ENCODE measurements around the gene PALLD. TPM values are rescaled to one million over a fixed set of nuclear protein-coding genes. Genes with fewer than 3 reads are reported as not detected.

PALLD gene
- total RNA-seq, 2 experiments from 2014 or later: 1.5 to 3.7 TPM

DNA sequence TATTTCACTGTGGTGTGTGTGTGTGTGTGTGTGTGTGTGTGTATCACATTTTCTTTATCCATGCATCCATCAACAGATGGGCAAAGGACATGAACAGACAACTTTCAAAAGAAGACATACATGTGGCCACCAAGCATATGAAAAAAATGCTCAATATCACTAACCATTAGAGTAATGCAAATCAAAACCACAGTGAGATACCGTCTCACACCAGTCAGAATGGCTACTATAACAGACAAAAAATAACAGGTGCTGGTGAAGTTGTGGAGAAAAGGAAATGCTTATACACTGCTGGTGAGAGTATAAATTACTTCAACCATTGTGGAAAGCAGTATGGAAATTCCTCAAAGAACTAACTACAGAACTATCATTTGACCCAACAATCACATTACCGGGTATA is 83.4 kb downstream of the PALLD start:
- CTCF ChIA-PET: no interaction called here
- no peak for DNase-seq
- no peak overlapping the region for H3K4me3 Mint-ChIP-seq
- peaks cover 20% of the 10 kb centered on the region for H3K27me3 Mint-ChIP-seq
- no peak for ATAC-seq
- no peaks in the 10 kb centered on the region for H3K36me3 Mint-ChIP-seq
- H3K4me1 Mint-ChIP-seq: peaks cover 1% of the 10 kb centered on the region
- no peak overlapping the region for H3K27ac Mint-ChIP-seq
- H3K9me3 Mint-ChIP-seq (ENCODE audit: low read depth): no peaks in the 10 kb centered on the region

- H3K4me3 Mint-ChIP-seq: no peak overlapping the region
Observed at GRCh38 chr4:168584321-168584771, 87.5 kb downstream of the PALLD start.

GRCh38 chr4:168585168-168586091 is 88.6 kb downstream of the PALLD start:
- Mint-ChIP-seq H3K4me3 (no peak overlapping the region), H3K27ac (no peak overlapping the region), H3K27me3 (peaks cover 32% of the 10 kb centered on the region), H3K4me1 (peaks cover 1% of the 10 kb centered on the region), H3K36me3 (no peaks in the 10 kb centered on the region), H3K9me3 (ENCODE audit: low read depth) (no peaks in the 10 kb centered on the region)
- CTCF ChIA-PET: interaction anchor here (0.8 to 1.3 kb wide), 2 partner anchors 9 to 337 kb away, joined by 3 to 5 read pairs; no protein-coding TSS in a partner anchor
- peak; percentile 42 for DNase-seq
- ATAC-seq: peak; percentile 66

More at GRCh38 chr4:168584321-168584771, 87.5 kb downstream of the PALLD start:
- CTCF ChIA-PET: no interaction called here
- no peak for DNase-seq
- Mint-ChIP-seq H3K27ac (no peak overlapping the region), H3K4me1 (peaks cover 1% of the 10 kb centered on the region), H3K9me3 (ENCODE audit: low read depth) (no peaks in the 10 kb centered on the region), H3K27me3 (peaks cover 31% of the 10 kb centered on the region), H3K36me3 (no peaks in the 10 kb centered on the region)
- no peak for ATAC-seq

GRCh38 chr4:168586926-168587325 is 90.1 kb downstream of the PALLD start:
- Mint-ChIP-seq H3K4me3 (no peak overlapping the region), H3K27me3 (peaks cover 30% of the 10 kb centered on the region), H3K9me3 (ENCODE audit: low read depth) (no peaks in the 10 kb centered on the region), H3K36me3 (no peaks in the 10 kb centered on the region), H3K27ac (no peak overlapping the region), H3K4me1 (peaks cover 1% of the 10 kb centered on the region)
- no peak for DNase-seq
- CTCF ChIA-PET: interaction anchor here (1.3 kb wide), 1 partner anchor 11 kb away, joined by 5 read pairs; no protein-coding TSS in a partner anchor
- ATAC-seq: no peak

DNA sequence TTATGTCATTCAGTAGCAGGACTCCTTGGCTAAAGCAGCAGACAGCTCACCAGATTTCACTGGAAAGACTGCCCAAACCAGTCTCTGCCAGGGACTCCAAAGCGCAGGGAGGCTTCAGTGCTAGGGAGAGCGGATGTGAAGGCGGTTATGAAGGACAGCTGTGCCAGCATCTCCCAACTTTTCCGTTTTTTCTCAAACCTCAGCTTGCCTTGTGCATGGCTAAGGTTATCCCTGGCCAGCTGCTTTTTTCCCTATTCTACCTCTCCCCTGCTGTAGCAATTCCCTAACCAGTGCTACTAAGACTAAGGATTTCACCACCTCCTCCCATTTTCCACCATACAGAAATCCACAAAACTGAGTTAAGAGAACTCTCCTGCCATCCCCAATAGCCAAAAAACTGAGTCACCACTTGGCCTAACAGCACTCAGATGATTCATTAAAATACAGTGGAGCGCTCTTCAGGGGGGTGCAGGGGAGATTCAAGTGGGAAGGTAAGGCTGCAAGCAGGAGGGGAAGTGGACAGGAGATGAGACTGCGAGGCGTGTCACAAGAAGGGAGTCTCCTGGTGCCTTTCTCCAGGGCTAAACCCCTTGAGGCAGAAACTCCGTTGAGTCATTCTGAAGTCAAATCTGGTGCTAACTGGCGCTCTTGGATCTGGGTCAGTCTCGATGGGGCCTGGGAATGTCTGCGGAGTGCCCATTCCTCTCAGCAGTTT is 90.7 kb downstream of the PALLD start:
- DNase-seq (no peak), ATAC-seq (no peak)
- Mint-ChIP-seq H3K36me3 (no peaks in the 10 kb centered on the region), H3K27me3 (peaks cover 31% of the 10 kb centered on the region), H3K4me3 (no peak overlapping the region), H3K4me1 (peaks cover 1% of the 10 kb centered on the region), H3K27ac (no peak overlapping the region), H3K9me3 (ENCODE audit: low read depth) (no peaks in the 10 kb centered on the region)
- CTCF ChIA-PET: no interaction called here

DNA sequence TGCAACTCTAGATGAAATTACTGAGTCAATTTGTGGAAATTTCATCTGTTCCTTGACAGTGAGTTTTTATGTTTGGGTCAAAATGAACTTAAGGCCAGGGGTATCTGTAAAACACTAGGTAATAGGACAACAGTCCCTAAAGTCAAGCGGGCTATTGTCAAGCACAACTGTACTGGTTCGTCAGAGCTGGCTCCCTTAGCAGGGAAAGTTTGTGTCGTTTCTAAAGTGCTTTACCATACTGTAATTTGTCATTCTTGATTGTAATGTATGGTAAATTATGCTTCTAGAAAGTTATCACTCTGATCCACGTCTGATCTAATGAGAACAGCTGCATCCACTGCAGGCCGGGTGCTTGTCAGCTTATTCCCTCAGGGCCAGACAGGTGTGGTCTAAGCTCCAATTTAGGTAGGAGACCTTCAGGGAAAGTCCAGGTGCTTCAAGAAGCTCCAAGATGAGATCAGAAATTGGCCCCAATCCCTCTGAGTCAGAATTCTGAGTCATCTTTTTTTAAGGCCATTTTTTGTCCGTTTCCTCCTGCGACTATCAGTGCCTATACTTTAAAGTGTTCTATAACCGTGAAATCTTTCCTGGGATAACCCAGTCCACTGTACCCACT is 92.2 kb downstream of the PALLD start:
- Mint-ChIP-seq H3K9me3 (ENCODE audit: low read depth) (no peaks in the 10 kb centered on the region), H3K27me3 (peaks cover 35% of the 10 kb centered on the region), H3K4me3 (no peak overlapping the region), H3K27ac (no peak overlapping the region), H3K4me1 (peaks cover 1% of the 10 kb centered on the region), H3K36me3 (no peaks in the 10 kb centered on the region)
- CTCF ChIA-PET: no interaction called here
- no peak for DNase-seq
- ATAC-seq: no peak

DNA sequence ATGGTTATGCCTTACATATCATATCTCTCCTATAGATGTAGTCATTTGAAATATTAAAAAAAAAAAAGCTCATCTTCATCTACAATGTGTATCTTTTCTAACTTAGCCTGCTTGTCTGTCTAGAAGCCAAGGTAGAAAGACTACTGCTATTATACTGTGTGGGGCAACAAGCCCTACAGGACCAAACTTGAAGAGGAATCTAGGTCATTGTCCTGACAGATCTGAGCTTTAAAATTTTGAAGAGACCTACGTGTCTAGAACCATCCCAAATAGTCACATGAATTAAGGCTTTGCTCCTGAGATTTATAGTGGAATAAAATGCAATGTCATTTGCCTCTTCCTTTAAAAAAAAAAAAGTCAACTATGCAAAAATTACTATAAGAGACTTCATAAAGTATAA is 95.8 kb downstream of the PALLD start:
- DNase-seq (no peak), ATAC-seq (no peak)
- no peaks in the 10 kb centered on the region for H3K4me1 Mint-ChIP-seq
- H3K4me3 Mint-ChIP-seq: no peak overlapping the region
- no peak overlapping the region for H3K27ac Mint-ChIP-seq
- H3K27me3 Mint-ChIP-seq: peaks cover 21% of the 10 kb centered on the region
- CTCF ChIA-PET: interaction anchor here (0.6 kb wide), 1 partner anchor 901 kb away, joined by 3 read pairs; no protein-coding TSS in a partner anchor
- H3K36me3 Mint-ChIP-seq: no peaks in the 10 kb centered on the region
- no peaks in the 10 kb centered on the region for H3K9me3 Mint-ChIP-seq (ENCODE audit: low read depth)

GRCh38 chr4:168593399-168593798 is 96.5 kb downstream of the PALLD start:
- CTCF ChIA-PET: interaction anchor here (1.0 kb wide), 1 partner anchor 329 kb away, joined by 3 read pairs; no protein-coding TSS in a partner anchor
- H3K27ac Mint-ChIP-seq: no peak overlapping the region
- no peak for ATAC-seq

GRCh38 chr4:168594121-168594520 is 97.3 kb downstream of the PALLD start:
- no peak overlapping the region for H3K4me3 Mint-ChIP-seq
- ATAC-seq (no peak), DNase-seq (no peak)
- no peaks in the 10 kb centered on the region for H3K36me3 Mint-ChIP-seq
- peaks cover 20% of the 10 kb centered on the region for H3K27me3 Mint-ChIP-seq
- H3K9me3 Mint-ChIP-seq (ENCODE audit: low read depth): no peaks in the 10 kb centered on the region
- no peak overlapping the region for H3K27ac Mint-ChIP-seq
- CTCF ChIA-PET: interaction anchor here (1.0 kb wide), 1 partner anchor 329 kb away, joined by 3 read pairs; no protein-coding TSS in a partner anchor
- H3K4me1 Mint-ChIP-seq: no peaks in the 10 kb centered on the region

More at GRCh38 chr4:168593399-168593798, 96.5 kb downstream of the PALLD start:
- no peak for DNase-seq
- Mint-ChIP-seq H3K27me3 (peaks cover 19% of the 10 kb centered on the region), H3K36me3 (no peaks in the 10 kb centered on the region), H3K4me3 (no peak overlapping the region), H3K9me3 (ENCODE audit: low read depth) (no peaks in the 10 kb centered on the region), H3K4me1 (no peaks in the 10 kb centered on the region)

- H3K27me3 Mint-ChIP-seq: peaks cover 17% of the 10 kb centered on the region
Observed at GRCh38 chr4:168598191-168598590, 101.3 kb downstream of the PALLD start.

DNA sequence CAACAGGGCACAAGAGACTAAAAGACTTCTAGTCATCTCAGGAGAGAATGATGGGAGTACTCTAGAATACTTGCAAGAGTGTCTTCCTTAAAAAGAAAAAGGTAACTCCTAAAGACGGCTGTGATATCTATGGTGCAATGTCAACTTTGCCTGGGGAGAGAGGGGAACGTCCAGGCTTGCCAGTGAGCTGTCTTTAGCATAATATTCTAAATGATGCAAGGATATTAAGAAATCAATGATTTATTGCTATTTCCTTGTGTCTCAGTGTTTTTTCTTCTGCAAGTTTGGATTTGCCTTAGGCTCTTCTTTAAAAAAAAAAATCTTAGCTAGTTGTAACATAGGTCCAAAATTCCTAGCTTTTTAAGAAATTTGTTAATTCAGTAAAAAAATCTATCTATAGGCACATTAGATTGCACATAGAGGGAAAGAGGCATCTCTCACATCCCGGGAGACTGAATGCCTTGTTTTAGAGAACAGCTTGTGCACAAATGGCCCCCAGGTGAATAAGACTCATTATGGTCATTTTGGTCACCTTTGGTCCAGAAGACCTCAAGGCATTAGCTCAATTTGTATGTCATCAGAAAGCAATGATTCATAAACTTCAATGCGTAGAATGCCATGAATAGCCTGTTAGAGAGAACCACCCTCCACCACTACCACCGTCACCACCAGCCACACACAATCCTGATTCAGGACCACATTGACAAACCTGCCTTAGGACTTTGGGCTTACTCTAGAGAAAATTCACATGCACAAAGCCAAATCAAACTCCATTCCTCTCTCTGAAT is 104.1 kb downstream of the PALLD start:
- DNase-seq (no peak), ATAC-seq (no peak)
- no peak overlapping the region for H3K4me3 Mint-ChIP-seq
- H3K36me3 Mint-ChIP-seq: no peaks in the 10 kb centered on the region
- peaks cover 17% of the 10 kb centered on the region for H3K27me3 Mint-ChIP-seq
- CTCF ChIA-PET: no interaction called here
- no peaks in the 10 kb centered on the region for H3K9me3 Mint-ChIP-seq (ENCODE audit: low read depth)
- H3K4me1 Mint-ChIP-seq: no peaks in the 10 kb centered on the region
- no peak overlapping the region for H3K27ac Mint-ChIP-seq

More at GRCh38 chr4:168598191-168598590, 101.3 kb downstream of the PALLD start:
- Mint-ChIP-seq H3K36me3 (no peaks in the 10 kb centered on the region), H3K27ac (no peak overlapping the region), H3K4me1 (no peaks in the 10 kb centered on the region), H3K9me3 (ENCODE audit: low read depth) (no peaks in the 10 kb centered on the region), H3K4me3 (no peak overlapping the region)
- ATAC-seq: no peak
- CTCF ChIA-PET: no interaction called here
- no peak for DNase-seq

DNA sequence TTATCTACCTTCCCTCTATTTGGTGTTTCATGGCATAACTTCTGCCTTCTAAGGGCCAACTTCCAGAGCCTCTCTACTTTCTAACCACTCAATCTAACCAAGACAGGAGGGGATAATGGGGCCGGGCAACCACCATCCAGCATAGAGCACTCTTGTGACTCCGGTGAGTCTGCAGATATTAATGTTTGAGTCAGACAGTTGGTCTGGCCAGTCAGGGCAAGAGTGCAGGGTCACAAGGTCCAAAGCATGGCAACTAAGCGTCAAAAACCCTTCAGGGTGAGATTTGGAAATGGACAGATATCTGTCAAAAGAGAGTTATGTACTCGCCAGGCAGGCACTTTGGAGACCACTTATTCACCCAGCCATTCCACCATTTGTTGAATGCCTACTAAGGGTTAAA is 105.0 kb downstream of the PALLD start:
- H3K4me1 Mint-ChIP-seq: no peaks in the 10 kb centered on the region
- ATAC-seq: no peak
- no peak overlapping the region for H3K4me3 Mint-ChIP-seq
- H3K27ac Mint-ChIP-seq: no peak overlapping the region
- DNase-seq: no peak
- H3K9me3 Mint-ChIP-seq (ENCODE audit: low read depth): no peaks in the 10 kb centered on the region
- H3K36me3 Mint-ChIP-seq: no peaks in the 10 kb centered on the region
- peaks cover 19% of the 10 kb centered on the region for H3K27me3 Mint-ChIP-seq
- CTCF ChIA-PET: no interaction called here

Measured in activated CD8-positive, alpha-beta memory T cell treated with anti-CD3 and anti-CD28 coated beads, Interleukin-2, amount 10 ng/mL, durations not matched to agents 7 days and 5 days (primary cell).